GM23248 (cell line): ENCODE results near the gene PLPP7. TPM values are rescaled to one million over a fixed set of nuclear protein-coding genes. Genes with fewer than 3 reads are reported as not detected.

ENCODE experiments used
- DNase-seq: peaks from one replicate; pipeline ENCODE4 v3.0.0-alpha.2; 2015
- H2AFZ ChIP-seq: fragments of 200-600 bp; sonication (generic); 2 replicates; pipeline ENCODE4 v1.6.1; 2016; ENCODE audit warnings: antibody characterized with exemption
- H3F3A ChIP-seq: fragments of 200-600 bp; sonication (generic); 2 replicates; pipeline ENCODE4 v1.6.1; 2016; ENCODE audit warnings: mild to moderate bottlenecking, antibody characterized with exemption, mixed run types; ENCODE audit not compliant: insufficient read depth
- H3K27ac ChIP-seq: fragments of 200-600 bp; sonication (generic); 2 replicates; pipeline ENCODE4 v1.5.1; 2016; ENCODE audit warnings: mild to moderate bottlenecking
- H3K27me3 ChIP-seq: fragments of 200-600 bp; sonication (generic); replicated peaks from 2 replicates; pipeline ENCODE4 v1.6.1; 2016; ENCODE audit warnings: mild to moderate bottlenecking; ENCODE audit not compliant: insufficient read depth
- H3K36me3 ChIP-seq: fragments of 200-600 bp; sonication (generic); 2 replicates; pipeline ENCODE4 v1.6.1; 2016; ENCODE audit warnings: low read depth, mild to moderate bottlenecking
- H3K4me1 ChIP-seq: fragments of 200-600 bp; sonication (generic); 2 replicates; pipeline ENCODE4 v1.6.1; 2016; ENCODE audit warnings: mild to moderate bottlenecking; ENCODE audit not compliant: insufficient read depth
- H3K4me2 ChIP-seq: fragments of 200-600 bp; sonication (generic); one replicate; pipeline ENCODE4 v1.6.1; 2016; ENCODE audit warnings: mild to moderate bottlenecking; ENCODE audit not compliant: unreplicated experiment
- H3K4me3 ChIP-seq: fragments of 200-600 bp; sonication (generic); 2 replicates; pipeline ENCODE4 v1.5.1; 2016; ENCODE audit warnings: mild to moderate bottlenecking
- H3K79me2 ChIP-seq: fragments of 200-600 bp; sonication (generic); 2 replicates; pipeline ENCODE4 v1.6.1; 2016; ENCODE audit warnings: mild to moderate bottlenecking; ENCODE audit not compliant: insufficient read depth
- H3K9ac ChIP-seq: fragments of 200-600 bp; sonication (generic); 2 replicates; pipeline ENCODE4 v1.6.1; 2016; ENCODE audit warnings: mild to moderate bottlenecking
- H3K9me2 ChIP-seq: fragments of 200-600 bp; sonication (generic); 2 replicates; pipeline ENCODE4 v1.6.1; 2016; ENCODE audit warnings: mixed run types, mild to moderate bottlenecking, moderate library complexity; ENCODE audit not compliant: insufficient read depth
- H3K9me3 ChIP-seq: fragments of 200-600 bp; sonication (generic); one replicate; pipeline ENCODE4 v1.6.1; 2017; ENCODE audit warnings: low read depth
- H4K20me1 ChIP-seq: fragments of 200-600 bp; sonication (generic); 2 replicates; pipeline ENCODE4 v1.6.0; 2016; ENCODE audit not compliant: insufficient read depth
- EZH2 ChIP-seq: fragments of 200-600 bp; sonication (generic); IDR thresholded peaks from 2 replicates; pipeline ENCODE4 v1.6.1; 2018; ENCODE audit warnings: antibody characterized with exemption, mild to moderate bottlenecking; ENCODE audit not compliant: insufficient read depth, poor library complexity, severe bottlenecking
- EZH2phosphoT487 ChIP-seq: fragments of 200-600 bp; sonication (generic); IDR thresholded peaks from 2 replicates; pipeline ENCODE4 v1.6.1; 2018; ENCODE audit warnings: antibody characterized with exemption, moderate library complexity, mild to moderate bottlenecking, low read depth; ENCODE audit not compliant: insufficient read depth
- WGBS, 2 experiments: methylation state at CpG; one replicate each; pipeline ENCODE4 v1.1.6; 2015 to 2017; ENCODE audit warnings: low lambda C conversion rate in 2 of 2, low coverage in 1 of 2; ENCODE audit errors: missing lambda C conversion rate in 2 of 2; 5-methylcytosine and 5-hydroxymethylcytosine counted together
- in situ Hi-C: fragments of 300-500 bp; cut with MboI; formaldehyde crosslinking; loops from 2 replicates; pipeline ENCODE4 v1.15.0; 2020
- polyA plus RNA-seq: library from polyadenylated mRNA; unstranded; fragments of >200 nt; fragmentation: Nextera tagmentation; extraction: Ambion mirVana; gene quantifications from 2 replicates; pipeline ENCODE4 v1.2.1, GENCODE V29; 2016
- total RNA-seq: library from RNA; depleted of rRNA; stranded (reverse); fragments of >200 nt; shearing (Covaris generic); gene quantifications from 2 replicates; pipeline ENCODE4 v1.2.3, GENCODE V29; 2014

PLPP7 gene
- total and polyA plus RNA-seq, 2 experiments from 2014 or later: 0.32 to 0.65 TPM

GRCh38 chr9:131299346-131299960 is 9.9 kb downstream of the PLPP7 start:
- Histone ChIP-seq H3K27ac (no peak overlapping the region), H4K20me1 (no peaks in the 10 kb centered on the region), H3K27me3 (no peaks in the 10 kb centered on the region; the same call in 1 of the 2 replicates), H3K9ac (no peak overlapping the region), H3F3A (no peaks in the 10 kb centered on the region), H3K4me3 (no peak overlapping the region), H3K9me3 (no peaks in the 10 kb centered on the region), H3K4me2 (no peak overlapping the region), H3K36me3 (no peaks in the 10 kb centered on the region), H3K4me1 (no peaks in the 10 kb centered on the region), H2AFZ (no peak overlapping the region), H3K9me2 (no peaks in the 10 kb centered on the region), H3K79me2 (no peaks in the 10 kb centered on the region)
- in situ Hi-C loops: no loop called here
- no peak for TF ChIP-seq EZH2phosphoT487
- no peak for TF ChIP-seq EZH2
- DNase-seq: no peak
- WGBS, 2 experiments: 62% methylated on average over 22 of the region's 22 CpGs

DNA sequence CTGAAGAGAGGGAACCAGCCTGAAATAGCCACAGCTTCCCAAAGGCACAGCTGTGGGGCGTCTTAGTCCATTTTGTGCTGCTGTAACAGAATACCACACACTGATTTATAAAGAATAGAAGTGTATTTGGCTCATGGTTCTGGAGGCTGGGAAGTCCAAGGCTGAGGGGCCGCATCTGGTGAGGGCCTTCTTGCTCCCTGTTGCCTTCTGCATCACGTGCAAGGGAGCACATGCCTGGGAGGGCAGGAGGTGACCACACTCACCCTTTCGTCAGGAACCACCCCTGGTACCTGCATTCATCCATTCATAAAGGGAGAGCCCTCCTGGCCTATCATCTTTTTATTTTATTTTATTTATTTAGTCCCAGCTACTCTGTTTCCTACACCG is 10.4 kb downstream of the PLPP7 start:
- DNase-seq: no peak
- no peak overlapping the region for H3K4me3 ChIP-seq
- H4K20me1 ChIP-seq: no peaks in the 10 kb centered on the region
- H3K27me3 ChIP-seq: no peaks in the 10 kb centered on the region; the same call in 1 of the 2 replicates
- H2AFZ ChIP-seq: no peak overlapping the region
- 48 to 55% methylated on average over 5 of the region's 5 CpGs for WGBS, 2 experiments
- H3K36me3 ChIP-seq: no peaks in the 10 kb centered on the region
- no peaks in the 10 kb centered on the region for H3K79me2 ChIP-seq
- H3K4me1 ChIP-seq: no peaks in the 10 kb centered on the region
- H3K9ac ChIP-seq: no peak overlapping the region
- no peaks in the 10 kb centered on the region for H3F3A ChIP-seq
- in situ Hi-C loops: no loop called here
- no peaks in the 10 kb centered on the region for H3K9me2 ChIP-seq
- no peak overlapping the region for H3K27ac ChIP-seq
- H3K9me3 ChIP-seq: no peaks in the 10 kb centered on the region
- TF ChIP-seq EZH2phosphoT487 (no peak), EZH2 (no peak)
- H3K4me2 ChIP-seq: no peak overlapping the region

DNA sequence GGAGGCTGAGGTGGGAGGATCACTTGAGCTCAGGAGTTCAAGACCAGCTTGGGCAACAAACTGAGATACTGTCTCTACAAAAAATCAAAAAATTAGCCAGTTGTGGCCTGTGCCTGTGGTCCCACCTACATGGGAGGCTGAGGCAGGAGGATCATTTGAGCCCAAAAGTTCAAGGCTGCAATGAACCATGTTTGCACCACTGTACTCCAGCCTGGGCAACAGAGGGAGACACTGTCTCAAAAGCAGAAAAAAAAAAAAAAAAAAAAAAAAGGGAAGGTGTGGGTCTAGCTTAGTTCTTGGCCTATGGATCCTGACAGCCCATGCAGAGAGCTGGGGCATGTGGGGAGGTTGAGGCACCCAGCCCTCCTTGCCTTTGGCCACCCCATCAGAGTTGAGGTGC is 10.9 kb downstream of the PLPP7 start:
- no peak overlapping the region for H3K27ac ChIP-seq
- H3K4me1 ChIP-seq: no peaks in the 10 kb centered on the region
- H2AFZ ChIP-seq: no peak overlapping the region
- no peak overlapping the region for H3K4me3 ChIP-seq
- no peak overlapping the region for H3K9ac ChIP-seq
- in situ Hi-C loops: no loop called here
- no peaks in the 10 kb centered on the region for H3K36me3 ChIP-seq
- H3K4me2 ChIP-seq: no peak overlapping the region
- no peaks in the 10 kb centered on the region for H3K9me3 ChIP-seq
- no peaks in the 10 kb centered on the region for H3K79me2 ChIP-seq
- H3F3A ChIP-seq: no peaks in the 10 kb centered on the region
- no peak for DNase-seq
- H4K20me1 ChIP-seq: no peaks in the 10 kb centered on the region
- no peaks in the 10 kb centered on the region for H3K9me2 ChIP-seq
- no peaks in the 10 kb centered on the region; the same call in 1 of the 2 replicates for H3K27me3 ChIP-seq
- no peak for TF ChIP-seq EZH2phosphoT487
- TF ChIP-seq EZH2: no peak

GRCh38 chr9:131302244-131303075 is 12.9 kb downstream of the PLPP7 start:
- WGBS, 2 experiments: 69 to 73% methylated on average over 16 of the region's 16 CpGs
- no peaks in the 10 kb centered on the region for H3F3A ChIP-seq
- no peak overlapping the region for H3K4me2 ChIP-seq
- H3K36me3 ChIP-seq: no peaks in the 10 kb centered on the region
- no peaks in the 10 kb centered on the region for H3K9me2 ChIP-seq
- no peak overlapping the region for H3K9ac ChIP-seq
- H4K20me1 ChIP-seq: no peaks in the 10 kb centered on the region
- no peak overlapping the region for H3K4me3 ChIP-seq
- no peak for DNase-seq
- H3K27ac ChIP-seq: no peak overlapping the region
- in situ Hi-C loops: no loop called here
- H3K27me3 ChIP-seq: no peaks in the 10 kb centered on the region
- no peak overlapping the region for H2AFZ ChIP-seq
- H3K79me2 ChIP-seq: no peaks in the 10 kb centered on the region
- no peaks in the 10 kb centered on the region for H3K4me1 ChIP-seq
- TF ChIP-seq EZH2phosphoT487 (no peak), EZH2 (no peak)
- no peaks in the 10 kb centered on the region for H3K9me3 ChIP-seq
